Posterior vena cava (tissue), 2 donors: ENCODE results near the gene KBTBD13. TPM values are rescaled to one million over a fixed set of nuclear protein-coding genes. Genes with fewer than 3 reads are reported as not detected.
A peak's percentile ranks its signal among the peaks of the same experiment; 100 is the strongest.
"Not testable (repeated sequence)": the region's sequence is repeated elsewhere in the genome, so short reads cannot be mapped to it uniquely, and the experiment has no call there.

ENCODE experiments used
- DNase-seq: peaks from one replicate; pipeline ENCODE4 v3.0.0-alpha.2; 2020; ENCODE audit warnings: low spot score
- intact Hi-C, 2 donors: fragments of 100-400 bp; cut with DNase I; formaldehyde crosslinking; loops; one replicate each; pipeline versions ENCODE4 v1.14.1 to v1.14.2; 2022 to 2023
- total RNA-seq, 2 donors: library from RNA; stranded (reverse); fragmentation: NEBNext Ultra II Directional; extraction: Animal tissue kit (Norgen Biotek cat#: 25700); gene quantifications; one replicate each; pipeline ENCODE4 v1.2.1, GENCODE V29; 2021
- donor health status: DM: yes; HTN: yes; CAD: no.
- donor health status: DM: yes; HTN: yes; CAD: no.

KBTBD13 gene
- total RNA-seq, 2 donors from 2014 or later = 0.37 to 0.57 TPM

DNA sequence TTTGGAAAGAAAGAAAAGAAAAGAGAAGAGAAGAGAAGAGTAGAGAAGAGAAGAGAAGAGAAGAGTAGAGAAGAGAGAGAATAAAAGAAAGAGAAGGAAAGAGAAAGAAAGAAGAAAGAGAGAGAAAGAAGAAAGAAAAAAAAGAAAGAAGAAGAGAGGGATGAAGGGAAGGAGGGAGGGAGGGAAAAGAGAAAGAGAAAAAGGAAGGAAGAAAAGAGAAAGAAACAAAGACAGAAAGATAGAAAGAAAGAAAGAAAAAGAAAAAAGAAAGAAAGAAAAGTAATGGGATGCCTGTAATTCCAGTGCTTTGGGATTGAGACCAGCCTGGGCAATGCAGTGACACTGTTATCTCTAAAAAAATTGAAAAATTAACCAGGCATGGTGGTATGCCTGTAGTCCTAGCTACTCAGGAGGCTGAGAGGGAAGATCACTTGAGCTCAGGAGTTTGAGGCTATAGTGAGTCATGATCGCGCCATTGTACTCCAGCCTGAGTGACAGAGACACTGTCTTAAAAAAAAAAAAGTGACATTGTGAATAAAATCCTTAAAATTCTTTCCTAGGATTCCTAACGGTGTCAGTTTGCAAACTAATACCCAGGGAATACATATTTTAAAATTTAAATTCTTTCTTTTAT is 10.4 kb upstream of the KBTBD13 start:
- intact Hi-C loops = no loop called here

DNA sequence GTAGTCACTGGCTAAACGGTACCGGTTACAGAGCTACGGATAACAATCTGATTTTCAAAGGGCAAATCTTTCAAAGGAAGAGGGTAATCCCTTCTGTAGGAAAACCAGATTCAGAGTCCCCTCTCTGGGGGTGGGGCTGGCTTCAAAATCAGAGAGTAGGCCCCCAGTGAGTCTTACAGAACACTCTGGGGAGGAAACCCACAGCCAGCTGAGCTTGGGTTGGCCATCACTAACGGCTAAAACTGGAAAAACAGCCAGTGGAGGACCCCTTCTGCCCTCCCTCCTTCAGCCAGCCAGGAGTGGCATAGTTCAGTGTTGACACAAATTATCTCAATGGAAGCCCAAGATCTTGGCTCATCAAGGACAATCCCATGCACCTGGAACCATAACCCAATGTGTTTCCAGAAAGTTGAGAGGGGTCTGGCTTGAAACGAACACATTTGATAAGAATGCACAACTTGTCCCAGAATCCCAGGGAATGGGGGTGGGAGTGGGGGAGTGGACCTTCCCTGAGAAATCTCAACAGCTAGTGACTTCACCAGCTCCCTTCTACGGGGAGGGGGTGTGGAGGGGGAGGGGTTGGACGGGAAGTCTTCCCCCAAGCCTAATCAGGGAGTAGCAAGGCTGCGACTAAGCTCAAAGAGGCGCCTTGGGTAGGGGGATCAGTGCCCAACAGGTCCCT is 9.8 kb upstream of the KBTBD13 start:
- no peak for DNase-seq
- intact Hi-C loops = no loop called here

More for the DNA sequence above, 10.4 kb upstream of the KBTBD13 start:
- no peak for DNase-seq

DNA sequence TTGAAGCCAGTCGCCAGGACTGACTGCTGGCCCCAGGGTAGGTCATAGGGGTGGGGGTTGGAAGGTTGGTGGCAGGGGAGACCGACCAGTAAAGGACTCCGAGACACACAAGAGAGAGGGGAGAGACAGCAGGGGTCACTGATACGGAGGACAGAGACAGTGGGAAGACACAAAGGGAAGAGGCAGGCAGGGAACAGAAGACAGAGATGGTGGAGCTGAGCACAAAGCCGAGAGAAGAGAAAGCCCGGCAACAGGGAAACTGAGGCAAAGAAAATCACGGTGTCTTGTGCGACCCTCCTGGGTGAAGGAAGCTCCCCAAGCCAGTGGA is 9.3 kb upstream of the KBTBD13 start:
- DNase-seq = no peak
- intact Hi-C loops = no loop called here

DNA sequence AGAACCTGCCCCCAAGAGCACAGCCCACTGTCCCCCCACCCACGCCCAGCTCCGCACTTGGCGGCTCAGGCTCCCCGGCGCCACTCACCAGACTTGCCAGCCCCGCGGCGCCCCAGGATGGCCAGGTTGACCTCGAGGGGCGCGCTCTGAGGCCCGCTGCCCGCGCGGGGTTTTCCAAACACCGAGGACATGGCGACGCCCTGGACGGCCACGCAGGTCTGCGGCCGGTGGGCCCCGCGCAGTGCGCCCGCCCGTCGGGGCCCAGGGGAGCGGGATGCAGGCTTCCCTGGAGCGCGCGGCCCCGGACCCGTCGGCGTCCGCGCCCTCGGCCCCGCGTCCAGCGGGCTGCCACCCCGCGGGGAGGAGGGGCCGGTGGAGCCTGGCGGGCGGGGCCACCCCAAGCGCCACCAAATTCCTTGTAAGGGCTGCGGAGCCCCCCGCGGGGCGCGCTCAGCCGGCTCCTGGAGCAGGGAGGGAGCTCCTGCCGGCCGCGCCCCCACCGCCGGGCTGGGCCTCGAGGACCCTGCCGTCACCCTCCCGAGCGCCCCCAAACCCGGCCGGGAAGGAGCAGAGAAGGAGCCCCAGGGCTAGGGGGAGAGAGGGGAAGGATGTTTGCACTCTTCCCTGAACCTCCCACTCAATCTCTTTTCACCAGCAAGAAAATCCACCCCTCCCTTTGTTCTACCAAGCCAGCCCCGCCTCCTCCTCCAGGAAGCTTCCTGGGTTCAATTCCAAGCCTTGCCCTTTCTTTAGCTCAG is 8.7 kb upstream of the KBTBD13 start, which contains the start of gene RASL12:
Gene RASL12 (minus strand): TSS at position 347 of the 758 bp plus-strand sequence. CDS start 156 bp downstream, at position 191.
- DNase-seq = no peak
- intact Hi-C loops = no loop called here

DNA sequence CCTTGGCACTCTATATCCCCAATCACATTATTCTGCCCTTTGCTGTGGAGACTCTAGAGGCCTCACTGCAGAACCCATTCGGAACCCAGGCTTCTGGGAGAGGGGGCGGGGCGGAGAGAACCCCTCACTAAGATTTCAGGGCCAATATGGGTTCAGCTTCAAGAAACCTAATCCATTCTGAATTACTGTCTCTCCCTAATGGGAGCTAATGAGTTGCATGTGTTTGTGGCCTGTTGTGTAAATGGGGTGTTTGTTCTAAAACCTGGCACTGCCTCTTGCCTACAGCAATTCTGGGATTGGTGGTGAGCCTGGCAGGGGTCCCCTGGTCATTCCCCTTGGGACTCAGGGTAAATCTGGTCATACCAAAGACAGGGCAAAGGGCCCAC is 8.2 kb upstream of the KBTBD13 start:
- no peak for DNase-seq
- intact Hi-C loops = no loop called here

DNA sequence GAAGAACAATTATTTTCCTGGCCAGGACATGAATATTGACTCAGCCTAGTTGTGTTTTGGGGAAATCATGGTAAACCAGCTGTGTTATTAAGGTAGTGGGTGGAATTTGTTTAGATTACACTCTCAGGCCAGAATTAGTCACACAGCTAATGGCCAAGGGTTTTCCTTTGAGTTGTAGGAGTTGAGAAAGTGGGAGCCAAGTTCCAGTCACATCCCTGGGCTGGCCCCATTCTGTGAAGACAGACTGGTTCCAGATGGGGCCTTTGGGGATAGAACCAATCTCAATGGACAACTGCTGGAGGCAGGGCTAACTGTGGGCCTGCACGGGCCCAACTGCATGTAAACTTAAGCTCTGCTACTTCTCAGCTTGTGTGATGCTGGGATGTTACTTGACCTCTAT is 7.4 kb upstream of the KBTBD13 start:
- intact Hi-C loops = no loop called here
- no peak for DNase-seq

DNA sequence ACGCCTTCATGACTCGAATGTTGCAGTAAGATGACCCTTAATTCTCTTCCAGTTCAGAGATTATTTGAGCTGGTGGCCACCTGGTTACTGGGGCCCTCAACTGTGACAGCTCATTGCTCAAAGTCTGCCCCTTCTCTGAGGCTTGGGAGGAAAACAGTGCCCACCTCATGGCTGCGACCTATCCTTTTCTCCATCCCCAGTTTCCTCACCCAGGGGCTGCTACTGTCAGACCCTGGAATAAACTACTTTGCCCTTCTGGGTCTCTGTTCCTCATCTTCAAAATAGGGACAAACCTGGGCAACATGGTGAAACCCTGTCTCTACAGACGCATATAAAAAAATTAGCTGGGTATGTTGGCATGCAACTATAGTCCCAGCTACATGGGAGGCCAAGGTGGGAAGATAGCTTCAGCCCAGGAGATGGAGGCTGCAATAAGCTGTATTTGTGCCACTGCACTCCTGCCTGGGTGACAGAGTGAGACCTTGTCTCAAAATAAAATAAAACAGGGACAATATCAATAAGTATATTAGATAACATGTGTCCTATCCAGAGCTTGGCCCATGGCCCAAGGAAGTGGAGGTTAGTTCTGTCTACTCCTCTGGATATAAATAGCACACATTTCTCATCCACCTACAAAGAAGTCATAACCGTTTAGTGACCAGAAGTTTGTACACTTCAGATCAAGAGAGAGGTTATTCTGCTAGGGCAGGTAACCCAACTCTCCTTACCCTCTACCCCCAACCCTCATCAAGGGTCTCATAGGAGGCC is 6.6 kb upstream of the KBTBD13 start:
- intact Hi-C loops = no loop called here

DNA sequence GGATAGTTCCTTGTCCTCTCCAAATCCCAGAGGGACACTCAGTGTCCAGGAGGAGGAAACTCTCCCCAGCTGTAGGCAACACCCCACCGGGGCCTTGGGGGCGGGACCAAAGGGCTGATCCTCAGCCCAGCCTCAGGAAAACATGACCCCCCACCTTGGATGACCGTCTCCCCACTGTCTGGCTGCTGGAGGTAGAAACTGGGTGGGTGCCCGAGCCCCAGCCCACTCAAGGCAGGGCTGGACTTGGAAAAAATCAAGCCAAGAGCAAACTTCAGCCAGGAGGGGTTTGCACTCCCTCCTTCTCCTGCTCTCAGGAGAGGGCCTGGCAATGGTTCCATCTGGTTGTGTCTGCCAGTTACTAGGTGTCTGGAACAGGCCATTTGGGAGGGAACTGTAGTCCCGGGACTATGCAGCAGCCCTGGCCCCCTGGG is 5.2 kb upstream of the KBTBD13 start:
- DNase-seq = no peak
- intact Hi-C loops = no loop called here

More for the DNA sequence above, 6.6 kb upstream of the KBTBD13 start:
- no peak for DNase-seq

DNA sequence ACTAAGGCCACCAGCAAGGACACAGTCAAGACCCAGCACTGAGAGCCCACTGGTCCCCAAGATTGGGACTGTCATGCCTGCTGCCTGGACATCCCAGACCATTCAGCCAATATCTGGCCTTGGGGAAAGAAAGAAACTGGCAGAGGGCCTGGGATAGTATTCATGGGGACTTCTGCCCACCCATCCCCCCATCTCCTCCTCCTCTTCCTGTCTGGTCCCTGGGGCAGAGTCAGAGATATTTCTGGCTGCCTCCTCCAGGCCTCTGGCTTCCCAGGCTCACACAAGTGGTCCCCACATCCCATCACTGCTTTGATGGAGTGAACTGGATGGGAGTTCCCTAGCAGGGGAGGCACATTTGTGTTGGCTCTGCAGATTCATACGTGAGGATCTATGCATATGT is 4.5 kb upstream of the KBTBD13 start:
- DNase-seq = no peak

DNA sequence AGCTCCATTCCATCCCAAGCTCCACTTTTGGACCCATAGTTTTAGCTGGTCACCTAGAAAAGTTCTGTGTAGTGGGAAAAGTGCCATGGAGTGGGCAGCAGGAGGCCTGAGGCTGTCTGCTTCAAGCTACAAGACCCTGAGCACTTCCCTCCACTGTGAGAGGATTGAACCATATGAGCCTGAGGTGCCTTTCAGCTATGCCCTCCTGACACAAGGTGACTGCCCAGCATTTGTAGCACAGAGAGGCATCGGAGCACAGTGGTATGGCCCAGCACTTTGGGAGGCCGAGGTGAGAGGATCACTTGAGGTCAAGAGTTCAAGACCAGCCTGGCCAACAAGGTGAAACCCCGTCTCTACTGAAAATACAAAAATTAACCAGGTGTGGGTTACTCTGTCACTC is 3.9 kb upstream of the KBTBD13 start:
- intact Hi-C loops = no loop called here
- DNase-seq = no peak

More for the DNA sequence above, 4.5 kb upstream of the KBTBD13 start:
- intact Hi-C loops = no loop called here

DNA sequence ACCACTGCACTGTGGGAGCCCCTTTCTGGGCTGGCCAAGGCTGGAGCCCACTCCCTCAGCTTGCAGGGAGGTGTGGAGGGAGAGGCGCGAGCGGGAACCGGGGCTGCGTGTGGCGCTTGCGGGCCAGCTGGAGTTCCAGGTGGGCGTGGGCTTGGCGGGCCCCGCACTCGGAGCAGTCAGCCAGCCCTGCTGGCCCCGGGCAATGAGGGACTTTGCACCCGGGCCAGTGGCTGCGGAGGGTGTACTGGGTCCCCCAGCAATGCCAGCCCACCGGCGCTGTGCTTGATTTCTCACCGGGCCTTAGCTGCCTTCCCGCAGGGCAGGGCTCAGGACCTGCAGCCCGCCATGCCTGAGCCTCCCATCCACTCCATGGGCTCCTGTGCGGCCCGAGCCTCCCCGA is 1.6 kb upstream of the KBTBD13 start:
- DNase-seq, intact Hi-C loops: not testable (repeated sequence)

DNA sequence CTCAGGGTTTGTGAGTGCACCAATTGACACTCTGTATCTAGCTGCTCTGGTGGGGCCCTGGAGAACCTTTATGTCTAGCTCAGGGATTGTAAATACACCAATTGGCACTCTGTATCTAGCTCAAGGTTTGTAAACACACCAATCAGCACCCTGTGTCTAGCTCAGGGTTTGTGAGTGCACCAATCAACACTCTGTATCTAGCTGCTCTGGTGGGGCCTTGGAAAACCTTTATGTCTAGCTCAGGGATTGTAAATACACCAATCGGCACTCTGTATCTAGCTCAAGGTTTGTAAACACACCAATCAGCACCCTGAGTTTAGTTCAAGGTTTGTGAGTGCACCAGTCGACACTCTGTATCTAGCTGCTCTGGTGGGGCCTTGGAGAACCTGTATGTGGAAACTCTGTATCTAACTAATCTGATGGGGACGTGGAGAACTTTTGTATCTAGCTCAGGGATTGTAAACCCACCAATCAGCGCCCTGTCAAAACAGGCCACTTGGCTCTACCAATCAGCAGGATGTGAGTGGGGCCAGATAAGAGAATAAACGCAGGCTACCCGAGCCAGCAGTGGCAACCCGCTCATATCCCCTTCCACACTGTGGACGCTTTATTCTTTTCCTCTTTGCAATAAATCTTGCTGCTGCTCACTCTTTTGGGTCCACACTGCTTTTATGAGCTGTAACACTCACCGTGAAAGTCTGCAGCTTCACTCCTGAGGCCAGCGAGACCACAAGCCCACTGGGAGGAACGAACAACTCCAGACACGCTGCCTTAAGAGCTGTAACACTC is 745 bp upstream of the KBTBD13 start:
- DNase-seq, intact Hi-C loops: not testable (repeated sequence)

DNA sequence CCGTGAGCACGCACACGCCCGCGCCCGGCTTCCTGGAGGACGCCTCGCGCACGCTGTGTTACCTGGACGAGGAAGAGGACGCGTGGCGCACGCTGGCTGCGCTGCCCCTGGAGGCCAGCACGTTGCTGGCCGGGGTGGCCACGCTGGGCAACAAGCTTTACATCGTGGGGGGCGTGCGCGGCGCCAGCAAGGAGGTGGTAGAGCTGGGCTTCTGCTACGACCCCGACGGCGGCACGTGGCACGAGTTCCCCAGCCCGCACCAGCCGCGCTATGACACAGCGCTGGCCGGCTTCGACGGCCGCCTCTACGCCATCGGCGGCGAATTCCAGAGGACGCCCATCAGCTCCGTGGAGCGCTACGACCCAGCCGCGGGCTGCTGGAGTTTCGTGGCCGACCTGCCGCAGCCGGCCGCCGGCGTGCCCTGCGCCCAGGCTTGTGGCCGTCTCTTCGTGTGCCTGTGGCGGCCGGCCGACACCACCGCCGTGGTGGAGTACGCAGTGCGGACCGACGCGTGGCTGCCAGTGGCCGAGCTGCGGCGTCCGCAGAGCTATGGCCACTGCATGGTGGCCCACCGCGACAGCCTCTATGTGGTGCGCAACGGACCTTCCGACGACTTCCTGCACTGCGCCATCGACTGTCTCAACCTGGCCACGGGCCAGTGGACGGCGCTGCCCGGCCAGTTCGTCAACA is 890 bp downstream of the KBTBD13 start:
- intact Hi-C loops = no loop called here
- no peak for DNase-seq

DNA sequence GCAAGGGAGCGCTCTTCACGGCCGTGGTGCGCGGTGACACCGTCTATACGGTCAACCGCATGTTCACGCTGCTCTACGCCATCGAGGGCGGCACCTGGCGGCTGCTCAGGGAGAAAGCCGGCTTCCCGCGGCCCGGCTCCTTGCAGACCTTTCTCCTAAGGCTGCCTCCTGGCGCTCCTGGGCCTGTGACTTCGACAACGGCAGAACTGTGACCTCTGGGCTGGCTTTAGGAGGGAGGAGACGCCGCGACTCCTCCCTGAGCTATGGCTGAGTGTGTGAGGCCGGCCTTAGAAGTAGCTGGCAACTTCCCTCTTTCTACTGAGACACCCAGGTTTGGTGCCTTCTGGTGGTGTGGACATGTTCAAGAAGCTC is 1.4 kb downstream of the KBTBD13 start:
- intact Hi-C loops = no loop called here
- DNase-seq = peak; percentile 87

DNA sequence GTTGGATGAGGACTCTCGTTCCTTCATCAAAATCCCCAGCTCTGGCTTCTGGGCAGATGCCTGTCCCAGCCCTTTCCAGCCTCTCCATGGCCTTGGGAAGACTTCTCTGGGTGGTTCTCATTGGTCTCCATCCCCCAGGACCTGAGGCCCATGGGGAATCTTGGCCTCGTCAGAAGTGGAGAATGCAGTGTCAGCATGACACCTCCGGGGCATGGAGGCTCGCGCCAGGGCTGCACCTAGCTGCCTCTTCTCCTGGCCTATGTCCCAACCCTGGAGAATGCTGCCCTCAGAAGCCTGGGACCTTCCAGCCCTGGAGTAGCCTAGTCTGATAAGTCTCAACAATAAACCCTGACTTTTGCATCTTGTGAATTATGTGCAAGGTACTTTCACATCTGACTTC is 3.0 kb downstream of the KBTBD13 start:
- DNase-seq = no peak
- intact Hi-C loops = no loop called here

DNA sequence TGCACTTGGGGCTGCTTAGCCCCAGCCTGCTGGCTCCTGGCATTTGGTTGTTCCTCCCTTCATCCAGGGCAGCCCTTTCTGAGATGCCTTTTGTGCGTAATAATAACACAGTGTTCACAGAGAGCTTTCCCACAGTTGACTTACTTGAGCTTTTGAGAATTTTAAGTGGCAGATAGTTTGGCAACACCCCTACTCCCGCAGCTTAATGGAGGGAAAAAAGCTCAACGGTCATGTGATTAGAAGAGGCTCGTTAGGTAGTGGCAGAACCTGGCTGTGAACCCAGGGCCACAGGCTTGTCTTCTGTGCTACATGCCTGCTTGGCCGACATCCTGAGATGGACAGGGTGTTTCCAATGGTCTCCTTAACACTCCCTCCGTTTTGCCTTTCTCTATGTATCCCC is 4.7 kb downstream of the KBTBD13 start:
- intact Hi-C loops = loop anchor here in 1 of 2 donors (10.0 kb wide), 1 partner anchor 46 kb away; no protein-coding TSS in a partner anchor
- DNase-seq = no peak

DNA sequence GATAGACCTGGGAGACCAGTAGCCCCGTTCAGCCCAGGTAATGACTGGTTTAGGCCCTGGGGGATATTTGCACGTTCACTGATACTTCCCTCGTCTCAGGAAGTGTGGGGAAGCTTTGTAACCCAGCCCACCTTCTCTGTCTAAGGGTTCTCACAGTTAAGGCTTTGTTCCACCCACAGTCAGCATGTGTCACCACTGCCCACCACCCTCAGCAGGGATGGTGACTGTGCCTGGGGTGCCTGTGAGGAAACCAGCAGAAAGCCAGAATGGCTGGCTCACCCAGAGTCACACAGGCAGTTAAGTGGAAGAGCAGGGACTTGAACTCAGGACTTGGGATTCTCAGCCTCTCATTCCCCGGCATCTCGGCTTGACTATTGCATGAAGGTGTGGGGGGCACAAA is 5.2 kb downstream of the KBTBD13 start:
- DNase-seq = no peak
- intact Hi-C loops = loop anchor here in 1 of 2 donors (10.0 kb wide), 1 partner anchor 47 kb away; no protein-coding TSS in a partner anchor

DNA sequence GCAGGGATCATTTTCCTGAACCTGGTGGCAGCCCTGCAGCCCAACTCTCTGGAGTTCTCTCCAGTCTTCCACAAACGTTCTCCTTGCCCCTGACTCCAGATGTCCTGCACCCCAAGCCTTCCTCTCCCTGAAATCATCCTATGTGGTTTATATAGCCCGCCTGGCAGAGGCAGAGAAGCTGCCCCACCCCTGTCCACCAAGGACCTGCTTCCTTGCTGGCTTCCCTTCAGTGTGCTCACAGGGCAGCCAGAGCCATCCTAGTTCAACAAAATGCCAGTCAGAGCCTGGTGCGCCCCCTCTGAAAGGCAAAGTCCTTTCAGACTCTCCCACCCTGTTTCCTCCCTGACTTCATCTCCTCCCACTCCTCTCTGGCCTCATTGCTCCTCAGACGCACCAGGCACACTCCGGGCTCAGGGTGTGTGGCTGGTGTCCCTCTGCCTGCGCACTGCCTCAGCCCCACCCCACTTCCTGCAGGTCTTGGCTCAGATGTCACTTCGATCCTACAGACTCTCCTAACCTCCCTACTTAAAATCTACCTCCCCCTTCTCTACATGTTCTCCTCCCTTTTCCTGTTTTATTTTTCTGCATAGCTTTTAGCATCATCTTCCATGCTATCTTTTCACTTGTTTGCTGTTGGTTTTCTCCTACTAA is 5.9 kb downstream of the KBTBD13 start:
- no peak for DNase-seq
- intact Hi-C loops = loop anchor here in 1 of 2 donors (10.0 kb wide), 1 partner anchor 48 kb away; no protein-coding TSS in a partner anchor
